Right kidney (tissue), 9 donors: ENCODE measurements around the gene IL1A.
"Not testable (repeated sequence)": the region's sequence is repeated elsewhere in the genome, so short reads cannot be mapped to it uniquely, and the experiment has no call there.

Source experiments
- DNase-seq: peaks from one replicate; pipeline ENCODE4 v3.0.0-alpha.2; 2016
- long read RNA-seq, 8 donors: transcript quantifications; one replicate each; lab custom pipeline, GENCODE V29; 2026

Gene IL1A, protein sequence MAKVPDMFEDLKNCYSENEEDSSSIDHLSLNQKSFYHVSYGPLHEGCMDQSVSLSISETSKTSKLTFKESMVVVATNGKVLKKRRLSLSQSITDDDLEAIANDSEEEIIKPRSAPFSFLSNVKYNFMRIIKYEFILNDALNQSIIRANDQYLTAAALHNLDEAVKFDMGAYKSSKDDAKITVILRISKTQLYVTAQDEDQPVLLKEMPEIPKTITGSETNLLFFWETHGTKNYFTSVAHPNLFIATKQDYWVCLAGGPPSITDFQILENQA
- long read RNA-seq, donor 1, result 0 reads
- long read RNA-seq, donor 2, result 0 reads
- long read RNA-seq, donor 3, result 0 reads
- long read RNA-seq, donor 4, result 0 reads
- long read RNA-seq, donor 5, result 0 reads
- long read RNA-seq, donor 6, result 0 reads
- long read RNA-seq, donor 7, result 0 reads
- long read RNA-seq, donor 8, result 0 reads

GRCh38 chr2:112784199-112785189 lies at the start of gene IL1A:
IL1A (minus strand) TSS chr2:112784493; CDS start chr2:112783770, 723 bp downstream.
- no peak for DNase-seq

DNA sequence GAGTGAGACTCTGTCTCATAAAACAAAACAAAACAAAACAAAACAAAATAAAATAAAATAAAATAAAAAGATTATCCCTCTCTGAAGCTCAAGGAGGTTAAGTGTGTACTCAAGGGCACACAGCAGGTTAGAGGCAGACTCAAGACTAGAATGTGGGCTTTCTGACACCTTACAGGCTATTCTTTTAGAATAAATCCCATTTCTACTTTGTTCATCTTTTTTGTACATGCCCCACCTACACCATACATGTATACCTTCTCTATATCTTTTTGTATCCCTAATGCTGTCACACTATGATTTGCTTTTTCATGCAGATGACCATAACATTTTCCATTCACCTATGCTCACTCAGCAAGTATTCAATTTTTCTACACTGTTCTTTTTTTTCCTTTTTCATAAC lies 49.7 kb upstream of the IL1A start:
- DNase-seq, result no peak

GRCh38 chr2:112833639-112833931 lies 49.3 kb upstream of the IL1A start:
- not testable (repeated sequence) for DNase-seq

DNA sequence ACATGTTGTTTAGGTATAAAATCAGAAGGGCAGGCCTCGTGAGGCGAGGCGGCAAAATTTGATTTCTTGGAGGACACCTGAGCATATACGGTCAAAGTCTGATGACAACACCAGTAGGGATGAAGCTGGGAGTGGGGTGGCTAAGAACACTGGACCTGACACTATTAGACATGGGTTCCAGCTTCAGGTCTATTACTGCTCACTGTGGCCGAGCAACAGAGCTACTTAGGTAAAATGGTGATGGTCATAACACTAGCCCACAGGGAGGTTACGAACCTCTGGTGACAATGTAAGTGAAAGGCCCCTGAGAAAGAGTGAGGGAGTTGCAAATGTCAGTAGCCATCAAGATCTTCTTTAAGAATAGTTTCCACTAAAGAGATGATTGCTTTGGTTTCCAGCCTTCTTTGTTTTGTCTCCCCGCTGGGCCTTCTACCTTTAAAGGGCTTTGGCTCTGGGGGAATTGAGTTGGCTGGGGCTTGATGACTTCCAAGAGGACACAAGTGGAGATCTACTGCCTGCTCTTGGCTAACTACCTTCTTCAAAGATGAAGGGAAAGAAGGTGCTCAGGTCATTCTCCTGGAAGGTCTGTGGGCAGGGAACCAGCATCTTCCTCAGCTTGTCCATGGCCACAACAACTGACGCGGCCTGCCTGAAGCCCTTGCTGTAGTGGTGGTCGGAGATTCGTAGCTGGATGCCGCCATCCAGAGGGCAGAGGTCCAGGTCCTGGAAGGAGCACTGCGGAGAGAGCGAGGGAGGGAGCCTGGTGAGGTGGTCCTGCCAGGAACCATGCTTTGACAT lies 48.7 kb upstream of the IL1A start:
- DNase-seq, result no peak

- no peak for DNase-seq
Observed at GRCh38 chr2:112831946-112832840, 47.9 kb upstream of the IL1A start.

DNA sequence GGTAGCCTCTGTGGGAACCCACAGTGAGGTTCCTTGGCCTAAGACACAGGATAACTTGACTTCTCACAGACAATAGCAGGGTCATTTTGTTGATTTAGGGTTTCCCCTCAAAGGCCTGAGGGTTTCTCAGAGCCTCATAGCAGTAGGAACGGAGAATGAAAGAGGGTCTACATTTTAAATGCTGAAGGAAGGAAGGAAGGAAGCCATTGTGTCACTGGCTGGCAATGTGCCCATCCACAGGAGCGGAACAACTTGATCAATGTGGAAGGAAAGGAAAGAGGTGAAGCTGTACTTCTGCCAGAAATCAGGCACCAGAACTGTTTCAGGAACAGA lies 47.2 kb upstream of the IL1A start:
- no peak for DNase-seq

DNA sequence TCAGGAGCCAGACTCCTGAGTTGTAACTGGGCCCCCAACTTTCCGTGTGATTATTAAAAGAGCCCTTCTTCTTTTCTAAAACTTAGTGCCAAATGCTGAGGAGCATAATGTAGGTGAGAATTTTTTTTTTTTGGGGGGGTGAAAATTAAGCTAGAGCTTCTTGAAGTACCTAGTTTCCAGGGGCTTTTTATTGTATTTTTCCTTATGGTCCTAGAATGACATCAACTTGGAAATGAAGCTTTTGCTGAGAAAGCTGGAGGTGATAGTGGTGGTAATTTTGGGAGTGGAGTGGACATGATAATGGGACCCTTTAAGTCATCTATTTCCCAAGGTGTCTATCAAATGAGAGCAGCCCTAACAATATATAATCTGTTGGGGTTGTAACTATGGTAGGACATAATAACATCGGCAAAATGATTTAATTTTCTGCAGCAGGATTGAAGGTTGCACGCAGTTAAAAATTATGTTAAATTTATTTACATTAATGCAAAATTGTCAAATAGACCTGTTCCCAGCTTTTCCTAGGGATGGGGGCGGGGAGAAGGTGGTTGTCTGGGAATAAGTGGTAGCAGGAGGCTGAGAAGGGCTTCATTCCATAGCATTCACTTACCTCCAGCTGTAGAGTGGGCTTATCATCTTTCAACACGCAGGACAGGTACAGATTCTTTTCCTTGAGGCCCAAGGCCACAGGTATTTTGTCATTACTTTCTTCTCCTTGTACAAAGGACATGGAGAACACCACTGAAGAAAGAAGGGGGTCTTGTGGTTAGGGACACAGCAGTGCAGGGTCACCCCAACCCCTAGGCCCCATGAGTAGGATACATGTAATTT lies 46.6 kb upstream of the IL1A start:
- DNase-seq, result no peak

- no peak for DNase-seq
Observed at GRCh38 chr2:112829961-112830681, 45.8 kb upstream of the IL1A start.

DNA sequence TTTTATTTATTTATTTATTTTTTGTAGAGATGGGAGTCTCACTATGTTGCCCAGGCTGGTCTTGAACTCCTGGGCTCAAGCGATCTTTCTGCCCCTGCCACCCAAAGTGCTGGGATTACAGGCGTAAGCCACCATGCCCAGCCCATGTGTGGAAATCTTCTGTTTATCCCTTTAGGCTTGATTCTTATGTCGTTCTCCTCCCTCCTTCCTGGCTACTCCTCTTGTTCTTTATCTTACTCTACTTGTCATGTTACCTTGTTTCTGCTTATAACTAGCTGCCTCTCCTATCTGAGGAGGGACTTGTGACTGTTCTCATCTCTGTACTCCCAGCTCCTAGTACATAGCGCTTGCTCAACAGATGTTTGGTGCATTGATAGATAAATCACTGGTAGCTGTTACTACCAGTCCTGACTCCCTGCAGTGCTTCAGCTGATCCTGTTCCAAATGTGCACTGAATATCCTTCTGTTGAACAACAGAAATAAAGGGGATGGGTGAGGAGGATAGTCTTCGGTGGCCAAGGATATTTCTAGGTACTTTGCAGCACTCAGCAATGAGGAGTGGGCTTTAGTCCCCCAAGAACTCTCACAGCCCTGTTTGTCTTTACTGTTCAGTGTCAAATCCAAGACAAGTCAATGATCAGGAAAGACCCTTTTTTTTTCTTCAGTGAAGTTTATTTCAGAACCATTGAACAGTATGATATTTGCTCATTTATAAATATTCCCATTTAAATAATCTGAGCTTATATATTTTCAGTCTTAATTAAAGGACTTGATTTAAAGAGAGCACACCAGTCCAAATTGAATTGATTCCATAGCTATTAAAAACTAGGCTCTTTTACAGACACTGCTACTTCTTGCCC lies 45.0 kb upstream of the IL1A start:
- DNase-seq, result no peak

GRCh38 chr2:112828251-112828691 lies 44.0 kb upstream of the IL1A start:
- no peak for DNase-seq

GRCh38 chr2:112827604-112828185 lies 43.4 kb upstream of the IL1A start:
- no peak for DNase-seq

DNA sequence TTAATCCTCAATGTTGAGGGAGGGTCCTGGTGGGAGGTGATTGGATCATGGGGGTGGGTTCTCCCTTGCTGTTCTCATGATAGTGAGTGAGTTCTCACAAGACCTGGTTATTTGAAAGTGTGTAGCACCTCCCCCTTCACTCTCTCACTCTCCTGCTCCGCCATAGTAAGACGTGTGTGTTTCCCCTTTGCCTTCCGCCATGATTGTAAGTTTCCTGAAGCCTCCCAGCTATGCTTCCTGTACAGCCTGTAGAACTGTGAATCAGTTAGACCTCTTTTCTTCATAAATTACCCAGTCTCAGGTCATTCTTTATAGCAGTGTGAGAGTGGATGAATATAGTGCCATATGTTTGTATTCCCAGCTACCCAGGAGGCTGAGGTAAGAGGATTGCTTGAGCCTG lies 42.7 kb upstream of the IL1A start:
- DNase-seq, result no peak

DNA sequence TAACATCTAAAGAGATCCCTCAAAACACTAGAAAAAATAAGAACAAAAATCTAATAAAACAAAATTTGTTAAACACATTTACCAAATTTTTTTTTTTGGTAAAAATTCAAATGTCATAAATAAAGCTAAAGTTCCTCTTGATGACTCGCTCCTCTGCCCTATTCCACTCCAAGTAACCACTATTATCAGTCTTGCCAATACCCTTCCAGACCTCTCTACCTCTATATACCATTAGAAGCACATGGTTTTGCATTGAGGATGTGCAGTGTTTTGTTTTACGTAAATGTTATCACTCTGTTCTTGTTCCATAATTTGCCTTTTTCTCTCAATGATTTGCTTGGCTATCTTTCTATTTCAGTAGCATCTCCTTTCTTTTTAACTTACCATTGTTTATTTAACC lies 41.4 kb upstream of the IL1A start:
- DNase-seq, result no peak

GRCh38 chr2:112824694-112825085 lies 40.4 kb upstream of the IL1A start:
- no peak for DNase-seq

GRCh38 chr2:112821682-112822081 lies 37.4 kb upstream of the IL1A start:
- no peak for DNase-seq

- no peak for DNase-seq
Observed at GRCh38 chr2:112821142-112821541, 36.8 kb upstream of the IL1A start.

DNA sequence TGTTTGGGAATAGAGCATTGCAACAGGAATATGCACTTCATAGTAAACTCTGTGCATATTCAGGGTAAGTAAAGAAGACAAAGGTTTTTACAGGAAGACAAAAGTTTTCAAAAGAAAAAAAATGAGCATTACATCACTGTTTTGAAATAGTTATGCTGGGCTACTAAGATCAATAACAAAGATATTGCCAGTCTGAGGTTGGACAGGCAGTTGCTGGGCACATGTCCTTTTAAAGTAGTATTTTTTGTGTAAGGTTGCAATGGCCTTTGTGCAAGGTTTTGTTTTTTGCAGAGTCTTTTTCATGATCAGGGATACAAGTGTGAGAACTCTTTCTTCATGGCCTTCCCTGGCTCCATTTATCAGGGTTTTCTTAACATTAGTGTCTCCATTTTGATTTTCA lies 36.0 kb upstream of the IL1A start:
- no peak for DNase-seq

DNA sequence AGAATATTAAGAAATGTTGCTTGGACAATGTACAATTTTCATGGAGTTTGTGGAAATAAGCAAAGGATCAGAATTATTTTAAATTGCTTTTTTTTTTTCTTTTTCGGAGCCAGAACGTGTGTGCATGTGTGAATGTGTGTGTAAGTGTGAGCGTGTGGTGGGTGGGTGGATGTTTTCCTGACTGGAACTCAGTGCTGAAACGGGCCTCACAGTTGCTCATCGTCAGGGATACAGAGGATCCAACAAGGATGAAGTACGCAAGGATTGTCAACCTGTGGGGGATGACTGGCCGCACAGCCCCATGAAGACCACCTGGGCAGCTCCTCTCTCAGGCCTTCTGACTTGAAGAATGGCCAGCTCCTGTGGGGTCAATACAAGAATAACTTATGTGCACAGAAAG lies 34.8 kb upstream of the IL1A start:
- DNase-seq, result no peak
